Thymus (tissue), 14 donors: Measurements from ENCODE around the gene PACSIN3. TPM values are rescaled to one million over a fixed set of nuclear protein-coding genes. Genes with fewer than 3 reads are reported as not detected.

Experiments
- DNase-seq, 9 donors: peaks; one replicate each; pipeline ENCODE4 v3.0.0-alpha.2; 2013; ENCODE audit warnings: low spot score in 9 of 9, low read depth in 6 of 9, missing footprints in 1 of 9
- H3K27ac ChIP-seq, 2 donors: one replicate each; pipeline ENCODE4 v1.5.1; 2013; ENCODE audit warnings: control low read depth in 1 of 2, low read depth in 1 of 2, low read length in 1 of 2, mild to moderate bottlenecking in 1 of 2, moderate library complexity in 1 of 2
- H3K27me3 ChIP-seq, 2 donors: one replicate each; pipeline ENCODE4 v1.5.1; 2013; ENCODE audit warnings: low read length in 1 of 2; ENCODE audit not compliant: control insufficient read depth in 2 of 2, insufficient read depth in 1 of 2
- H3K36me3 ChIP-seq, 2 donors: one replicate each; pipeline ENCODE4 v1.5.1; 2013; ENCODE audit warnings: low read length in 1 of 2, mild to moderate bottlenecking in 1 of 2, moderate library complexity in 1 of 2; ENCODE audit not compliant: control insufficient read depth in 2 of 2, insufficient read depth in 2 of 2
- H3K4me1 ChIP-seq, 2 donors: one replicate each; pipeline ENCODE4 v1.5.1; 2013; ENCODE audit warnings: low read length in 2 of 2; ENCODE audit not compliant: control insufficient read depth in 2 of 2, insufficient read depth in 2 of 2
- H3K4me3 ChIP-seq, 2 donors: one replicate each; pipeline ENCODE4 v1.5.1; 2013; ENCODE audit warnings: low read length in 2 of 2, control low read depth in 1 of 2, mild to moderate bottlenecking in 1 of 2
- H3K9me3 ChIP-seq, 2 donors: one replicate each; pipeline ENCODE4 v1.5.1; 2013; ENCODE audit warnings: low read length in 1 of 2, mild to moderate bottlenecking in 1 of 2; ENCODE audit not compliant: control insufficient read depth in 2 of 2, insufficient read depth in 1 of 2
- WGBS: extraction: QIAGEN DNeasy Blood & Tissue Kit; methylation state at CpG from one replicate; pipeline ENCODE4 v1.1.7; 2013; 5-methylcytosine and 5-hydroxymethylcytosine counted together
- long read RNA-seq, 10 donors: transcript quantifications; one replicate each; lab custom pipeline, GENCODE V29; 2026
- polyA plus RNA-seq: library from polyadenylated mRNA; stranded (reverse); fragments of 200-250 nt; gene quantifications from one replicate; pipeline ENCODE4 v1.2.3, GENCODE V29; 2013
- total RNA-seq: library from RNA; stranded (reverse); fragments of 120-200 nt; gene quantifications from one replicate; pipeline ENCODE4 v1.2.4, GENCODE V29; 2013
- donor health status: healthy.

PACSIN3 gene
- total RNA-seq, result 4.1 TPM
- 7.7 TPM for polyA plus RNA-seq
- long read RNA-seq, donor 1, result 0 reads
- long read RNA-seq, donor 2, result 0 reads
- long read RNA-seq, donor 3, partial matches to known transcripts, result 0 of 2 reads
- long read RNA-seq, donor 3, other reads (novel, unspliced or antisense), result 0 of 2 reads
- long read RNA-seq, donor 4, result 0 reads
- long read RNA-seq, donor 5, result 0 reads
- long read RNA-seq, donor 6, result 0 reads
- long read RNA-seq, donor 7, result 0 reads
- long read RNA-seq, donor 8, result 0 reads
- long read RNA-seq, donor 9, partial matches to known transcripts, result 0 of 1 reads
- long read RNA-seq, donor 9, other reads (novel, unspliced or antisense), result 0 of 1 reads
- long read RNA-seq, donor 10, partial matches to known transcripts, result 0 of 3 reads
- long read RNA-seq, donor 10, other reads (novel, unspliced or antisense), result 0 of 3 reads

GRCh38 chr11:47186076-47186699 lies at the start of gene PACSIN3:
Gene PACSIN3, minus strand, starts transcription at chr11:47186434. Its CDS starts 3,707 bp downstream, at chr11:47182727.
- under 1% methylated on average over 80 of the region's 80 CpGs for WGBS
- Histone ChIP-seq H3K4me1 (peaks cover 7 to 19% of the 10 kb centered on the region in 2 donors), H3K27ac (peak within 1 kb of the TSS in 1 of 2 donors; percentile 9)

GRCh38 chr11:47235163-47235562 lies 48.9 kb upstream of the PACSIN3 start:
- Histone ChIP-seq H3K36me3 (peaks cover 52 to 55% of the 10 kb centered on the region in 2 donors), H3K27me3 (no peaks in the 10 kb centered on the region), H3K27ac (peak overlapping the region; percentile 64), H3K4me1 (peaks cover 0 to 3% of the 10 kb centered on the region in 2 donors), H3K9me3 (no peaks in the 10 kb centered on the region), H3K4me3 (no peak overlapping the region)
- DNase-seq, result no peak
- WGBS, result 96% methylated on average over 12 of the region's 12 CpGs

More at GRCh38 chr11:47186076-47186699, at the start of gene PACSIN3:
- peak in 1 of 9 donors; percentile 25 for DNase-seq
- Histone ChIP-seq H3K9me3 (peaks cover 0 to 10% of the 10 kb centered on the region in 2 donors), H3K27me3 (peaks cover 41 to 70% of the 10 kb centered on the region in 2 donors), H3K36me3 (no peaks in the 10 kb centered on the region), H3K4me3 (peak within 1 kb of the TSS; percentile 30 to 65)

- WGBS, result 29% methylated on average over 12 of the region's 12 CpGs
- Histone ChIP-seq H3K9me3 (no peaks in the 10 kb centered on the region), H3K36me3 (peaks cover 51 to 52% of the 10 kb centered on the region in 2 donors), H3K4me3 (no peak overlapping the region), H3K4me1 (peaks cover 0 to 3% of the 10 kb centered on the region in 2 donors), H3K27ac (peak overlapping the region in 1 of 2 donors; percentile 64), H3K27me3 (no peaks in the 10 kb centered on the region)
- peak in 1 of 9 donors; percentile 26 for DNase-seq
Measured at GRCh38 chr11:47234669-47235100, 48.5 kb upstream of the PACSIN3 start.

GRCh38 chr11:47233989-47234668 lies 47.9 kb upstream of the PACSIN3 start:
- H3K4me1 ChIP-seq, result peaks cover 0 to 3% of the 10 kb centered on the region in 2 donors
- H3K27ac ChIP-seq, result peak overlapping the region in 1 of 2 donors; percentile 55
- peaks cover 46 to 51% of the 10 kb centered on the region in 2 donors for H3K36me3 ChIP-seq
- WGBS, result 82% methylated on average over 11 of the region's 11 CpGs
- H3K27me3 ChIP-seq, result no peaks in the 10 kb centered on the region
- H3K4me3 ChIP-seq, result no peak overlapping the region
- no peak for DNase-seq
- no peaks in the 10 kb centered on the region for H3K9me3 ChIP-seq

GRCh38 chr11:47233051-47233450 lies 46.8 kb upstream of the PACSIN3 start:
- H3K4me1 ChIP-seq, result peaks cover 0 to 3% of the 10 kb centered on the region in 2 donors
- no peak for DNase-seq
- no peaks in the 10 kb centered on the region for H3K27me3 ChIP-seq
- peaks cover 38 to 55% of the 10 kb centered on the region in 2 donors for H3K36me3 ChIP-seq
- no peaks in the 10 kb centered on the region for H3K9me3 ChIP-seq
- over 99% methylated on average over 4 of the region's 4 CpGs for WGBS
- H3K4me3 ChIP-seq, result no peak overlapping the region
- H3K27ac ChIP-seq, result no peak overlapping the region

- WGBS, result 98% methylated on average over 8 of the region's 8 CpGs
- no peak for DNase-seq
- H3K27ac ChIP-seq, result peak overlapping the region in 1 of 2 donors; percentile 15
Measured at GRCh38 chr11:47229161-47229560, 42.9 kb upstream of the PACSIN3 start.

GRCh38 chr11:47225552-47226400 lies 39.5 kb upstream of the PACSIN3 start:
- Histone ChIP-seq H3K36me3 (peaks cover 26 to 42% of the 10 kb centered on the region in 2 donors), H3K27ac (no peak overlapping the region), H3K4me3 (no peak overlapping the region), H3K27me3 (no peaks in the 10 kb centered on the region), H3K4me1 (no peaks in the 10 kb centered on the region), H3K9me3 (no peaks in the 10 kb centered on the region)
- DNase-seq, result no peak
- 98% methylated on average over 7 of the region's 7 CpGs for WGBS

More at GRCh38 chr11:47229161-47229560, 42.9 kb upstream of the PACSIN3 start:
- Histone ChIP-seq H3K36me3 (peaks cover 24 to 41% of the 10 kb centered on the region in 2 donors), H3K9me3 (no peaks in the 10 kb centered on the region), H3K4me3 (no peak overlapping the region), H3K4me1 (no peaks in the 10 kb centered on the region), H3K27me3 (no peaks in the 10 kb centered on the region)

GRCh38 chr11:47222696-47223095 lies 36.5 kb upstream of the PACSIN3 start:
- WGBS, result 99% methylated on average over 2 of the region's 2 CpGs
- no peak for DNase-seq
- Histone ChIP-seq H3K27ac (no peak overlapping the region), H3K27me3 (no peaks in the 10 kb centered on the region), H3K36me3 (peaks cover 32% of the 10 kb centered on the region in 2 donors), H3K4me1 (no peaks in the 10 kb centered on the region), H3K4me3 (no peak overlapping the region), H3K9me3 (no peaks in the 10 kb centered on the region)
